ENCODE data around the gene ZBTB47.

GRCh38 chr3:42712688-42713372, 59.3 kb downstream of the ZBTB47 start:
- TF ChIP-seq CTCF (optimal IDR thresholded peaks at IDR 0.05 in 1 of 3, IDR thresholded peaks at IDR 0.05 in 1 of 3, conservative IDR thresholded peaks at IDR 0.05 in 1 of 3; ENCODE audit: extremely low read depth in 1 of 3, insufficient read depth in 2 of 3, low read length in 3 of 3) (no peak), EZH2 (IDR thresholded peaks at IDR 0.05; ENCODE audit: low read length) (no peak)
